DMS 273 (cell line): Measurements from ENCODE around the gene LSM7.

Experiments
- DNase-seq: peaks from one replicate; lab custom pipeline; 2025; ENCODE audit not compliant: unreplicated experiment; lab: John Stamatoyannopoulos, UW

LSM7 gene

GRCh38 chr19:2305452-2306280 is 22.7 kb downstream of the LSM7 start:
- DNase-seq: no peak

- DNase-seq: no peak
Observed at GRCh38 chr19:2303211-2303798, 25.1 kb downstream of the LSM7 start.

- DNase-seq: peak; percentile 60
Observed at GRCh38 chr19:2302319-2303210, 25.8 kb downstream of the LSM7 start.

GRCh38 chr19:2300533-2300932 is 27.9 kb downstream of the LSM7 start:
- DNase-seq: no peak

- no peak for DNase-seq
Observed at GRCh38 chr19:2296141-2296540, 32.2 kb downstream of the LSM7 start.

- DNase-seq: peak; percentile 83
Observed at GRCh38 chr19:2294687-2295335, 33.6 kb downstream of the LSM7 start.

GRCh38 chr19:2291185-2291751 is 37.1 kb downstream of the LSM7 start:
- peak; percentile 77 for DNase-seq

- peak; percentile 69 for DNase-seq
Observed at GRCh38 chr19:2290441-2291184, 37.8 kb downstream of the LSM7 start.

- DNase-seq: peak; percentile 49
Observed at GRCh38 chr19:2289714-2290435, 38.5 kb downstream of the LSM7 start.

- DNase-seq: no peak
Observed at GRCh38 chr19:2288818-2289713, 39.3 kb downstream of the LSM7 start.

GRCh38 chr19:2288338-2288817 is 40.0 kb downstream of the LSM7 start:
- no peak for DNase-seq

GRCh38 chr19:2287585-2288337 is 40.6 kb downstream of the LSM7 start:
- no peak for DNase-seq

GRCh38 chr19:2286402-2287140 is 41.8 kb downstream of the LSM7 start:
- no peak for DNase-seq

- DNase-seq: no peak
Observed at GRCh38 chr19:2283835-2284507, 44.4 kb downstream of the LSM7 start.

- DNase-seq: no peak
Observed at GRCh38 chr19:2282862-2283237, 45.5 kb downstream of the LSM7 start.
